Measurements from ENCODE around the gene BMPR2. TPM values are rescaled to one million over a fixed set of nuclear protein-coding genes. Genes with fewer than 3 reads are reported as not detected.

The BMPR2 gene
- polyA plus RNA-seq, 1 donor (not counting 4 experiments of a cell fraction or from before 2014, with no cell fraction given) = 31.9 TPM

DNA sequence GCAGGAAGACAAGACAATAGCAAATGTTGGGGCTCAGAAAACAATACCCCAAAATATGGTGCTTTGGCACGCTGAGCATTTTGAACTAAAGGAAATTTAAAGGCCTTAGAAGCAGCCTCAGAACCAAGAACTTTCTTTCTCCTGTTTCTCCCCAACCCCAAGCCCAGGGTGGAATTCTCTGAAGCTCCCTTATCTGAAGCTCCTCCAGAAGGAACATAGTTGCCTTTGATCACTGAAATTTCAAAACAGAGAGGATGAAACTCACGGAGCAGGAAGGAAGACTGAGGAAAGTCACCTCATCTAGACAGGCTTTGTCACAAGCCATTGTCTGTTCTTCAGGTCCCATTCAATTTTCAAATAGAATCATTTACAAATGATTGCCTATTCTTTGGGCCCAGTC is 15.5 kb upstream of the BMPR2 start:
- H3K4me1 ChIP-seq (ENCODE audit: control insufficient read depth, extremely low read depth, insufficient read depth, low read length) = no peaks in the 10 kb centered on the region
- no peaks in the 10 kb centered on the region for H3K79me2 ChIP-seq (ENCODE audit: control insufficient read depth, insufficient read depth, low read length)
- H3K9me3 ChIP-seq (ENCODE audit: control insufficient read depth, low read depth, low read length) = no peaks in the 10 kb centered on the region
- H3K36me3 ChIP-seq (ENCODE audit: control insufficient read depth in 2 of 2, extremely low read depth in 1 of 2, insufficient read depth in 2 of 2, low read length in 2 of 2) = no peaks in the 10 kb centered on the region
- H4K20me1 ChIP-seq (ENCODE audit: control insufficient read depth, extremely low read depth, insufficient read depth, low read length) = no peaks in the 10 kb centered on the region
- H3K27ac ChIP-seq (ENCODE audit: control insufficient read depth, insufficient read depth, low read length) = no peak overlapping the region
- H3K9ac ChIP-seq (ENCODE audit: control insufficient read depth, extremely low read depth, insufficient read depth, low read length) = no peak overlapping the region
- no peaks in the 10 kb centered on the region for H3K9me1 ChIP-seq (ENCODE audit: control insufficient read depth, extremely low read depth, insufficient read depth, low read length)
- H3K4me3 ChIP-seq (ENCODE audit: control insufficient read depth in 2 of 3, extremely low read depth in 1 of 3, insufficient read depth in 2 of 3, low read depth in 1 of 3, low read length in 3 of 3) = no peak overlapping the region
- no peak overlapping the region for H3K4me2 ChIP-seq (ENCODE audit: control insufficient read depth, extremely low read depth, insufficient read depth, low read depth, low read length)
- no peak for TF ChIP-seq CTCF (optimal IDR thresholded peaks at IDR 0.05 in 1 of 3, IDR thresholded peaks at IDR 0.05 in 1 of 3, conservative IDR thresholded peaks at IDR 0.05 in 1 of 3; ENCODE audit: extremely low read depth in 1 of 3, insufficient read depth in 2 of 3, low read length in 3 of 3)
- TF ChIP-seq EZH2 (IDR thresholded peaks at IDR 0.05; ENCODE audit: low read length) = no peak
- DNase-seq (ENCODE audit: low read depth, low spot score) (no peak), FAIRE-seq (no peak)
- no peaks in the 10 kb centered on the region for H3K27me3 ChIP-seq (ENCODE audit: control insufficient read depth, extremely low read depth, insufficient read depth, low read length)
- dilution Hi-C loops (cut with MboI; ENCODE audit: extremely low pct_ligation_motif_present, low sequenced_read_pairs) = no loop called here
- no peak overlapping the region for H2AFZ ChIP-seq (ENCODE audit: control insufficient read depth, low read length)

DNA sequence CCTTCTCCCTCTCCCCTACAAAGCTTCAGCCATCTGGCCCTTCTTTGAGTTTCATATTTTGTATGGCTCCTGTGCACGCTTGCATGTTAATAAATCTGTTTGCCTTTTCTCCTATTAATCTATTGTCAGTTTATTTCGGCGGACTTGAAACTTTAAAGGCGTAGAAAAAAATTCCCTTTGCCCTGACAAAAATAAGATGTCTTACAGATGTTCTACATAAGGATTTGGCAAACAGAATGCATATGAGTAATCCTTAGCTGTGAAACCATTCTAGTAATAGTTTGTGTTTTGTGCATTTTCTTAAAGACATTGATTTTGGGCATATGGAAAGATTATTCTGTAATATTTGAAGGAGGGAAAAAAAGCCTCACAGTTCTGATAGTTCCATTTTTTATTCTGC is 15.0 kb upstream of the BMPR2 start:
- TF ChIP-seq CTCF (optimal IDR thresholded peaks at IDR 0.05 in 1 of 3, IDR thresholded peaks at IDR 0.05 in 1 of 3, conservative IDR thresholded peaks at IDR 0.05 in 1 of 3; ENCODE audit: extremely low read depth in 1 of 3, insufficient read depth in 2 of 3, low read length in 3 of 3) (no peak), EZH2 (IDR thresholded peaks at IDR 0.05; ENCODE audit: low read length) (no peak)
- Histone ChIP-seq H4K20me1 (ENCODE audit: control insufficient read depth, extremely low read depth, insufficient read depth, low read length) (no peaks in the 10 kb centered on the region), H3K9ac (ENCODE audit: control insufficient read depth, extremely low read depth, insufficient read depth, low read length) (no peak overlapping the region), H3K4me1 (ENCODE audit: control insufficient read depth, extremely low read depth, insufficient read depth, low read length) (no peaks in the 10 kb centered on the region), H3K27me3 (ENCODE audit: control insufficient read depth, extremely low read depth, insufficient read depth, low read length) (no peaks in the 10 kb centered on the region), H2AFZ (ENCODE audit: control insufficient read depth, low read length) (no peak overlapping the region), H3K36me3 (ENCODE audit: control insufficient read depth in 2 of 2, extremely low read depth in 1 of 2, insufficient read depth in 2 of 2, low read length in 2 of 2) (no peaks in the 10 kb centered on the region), H3K79me2 (ENCODE audit: control insufficient read depth, insufficient read depth, low read length) (no peaks in the 10 kb centered on the region), H3K4me2 (ENCODE audit: control insufficient read depth, extremely low read depth, insufficient read depth, low read depth, low read length) (no peak overlapping the region), H3K9me3 (ENCODE audit: control insufficient read depth, low read depth, low read length) (no peaks in the 10 kb centered on the region), H3K9me1 (ENCODE audit: control insufficient read depth, extremely low read depth, insufficient read depth, low read length) (no peaks in the 10 kb centered on the region), H3K4me3 (ENCODE audit: control insufficient read depth in 2 of 3, extremely low read depth in 1 of 3, insufficient read depth in 2 of 3, low read depth in 1 of 3, low read length in 3 of 3) (no peak overlapping the region), H3K27ac (ENCODE audit: control insufficient read depth, insufficient read depth, low read length) (no peak overlapping the region)
- dilution Hi-C loops (cut with MboI; ENCODE audit: extremely low pct_ligation_motif_present, low sequenced_read_pairs) = no loop called here
- FAIRE-seq = no peak
- no peak for DNase-seq (ENCODE audit: low read depth, low spot score)

All from keratinocyte (primary cell).